T-cell (primary cell): ENCODE results near the gene ZNF689. TPM values are rescaled to one million over a fixed set of nuclear protein-coding genes. Genes with fewer than 3 reads are reported as not detected.

Experiments used
- ATAC-seq, 4 experiments: fragments of 200-7000 bp in 3 of 4; fragments of 150-1000 bp in 1 of 4; cut with Tn5 transposase; replicated peaks in 1 of 4; 1 replicate in 3 of 4; 2 replicates in 1 of 4; pipeline ENCODE4 v1.10.0; 2021; ENCODE audit warnings: moderate library complexity in 3 of 4, mild to moderate bottlenecking in 2 of 4, moderate number of reproducible peaks in 1 of 4
- CTCF ChIA-PET, 2 donors: fragments of 300-600 bp; sonication (Branson Sonifier 250); formaldehyde crosslinking; loops; one replicate each; lab custom pipeline; 2022; ENCODE audit warnings: antibody characterized with exemption in 2 of 2; lab: Charles Lee
- POLR2A ChIA-PET, 2 donors: fragments of 300-600 bp; sonication (Branson Sonifier 250); formaldehyde crosslinking; loops; one replicate each; lab custom pipeline; 2022; ENCODE audit warnings: antibody characterized with exemption in 2 of 2; lab: Charles Lee
- DNase-seq, 35 experiments: peaks; one replicate each; pipeline versions ENCODE4 v3.0.0 to v3.0.0-alpha.2; 2013 to 2023
- H3K27ac ChIP-seq: one replicate; pipeline ENCODE4 v1.5.1; 2013; ENCODE audit warnings: low read length
- H3K27me3 ChIP-seq, 2 experiments: replicated peaks in 1 of 2; 1 replicate in 1 of 2; 2 replicates in 1 of 2; pipeline versions ENCODE4 v1.6.1 to v1.7.0; 2013; ENCODE audit warnings: low read length in 1 of 2, mixed read lengths in 1 of 2; ENCODE audit not compliant: control insufficient read depth in 2 of 2, insufficient read depth in 2 of 2; ENCODE audit errors: extremely low read depth in 1 of 2
- H3K36me3 ChIP-seq, 2 donors: 1 replicate in 1 of 2; 2 replicates in 1 of 2; pipeline versions ENCODE4 v1.6.1 to v1.7.0; 2013; ENCODE audit warnings: low read length in 1 of 2; ENCODE audit not compliant: control insufficient read depth in 2 of 2, insufficient read depth in 1 of 2; ENCODE audit errors: extremely low read depth in 1 of 2
- H3K4me1 ChIP-seq, 2 experiments: 1 replicate in 1 of 2; 2 replicates in 1 of 2; pipeline versions ENCODE4 v1.6.1 to v1.7.0; 2013; ENCODE audit warnings: low read length in 2 of 2, mixed read lengths in 1 of 2; ENCODE audit not compliant: insufficient read depth in 2 of 2, control insufficient read depth in 1 of 2; ENCODE audit errors: extremely low read depth in 1 of 2
- H3K4me3 ChIP-seq, 2 donors: 1 replicate in 1 of 2; 2 replicates in 1 of 2; pipeline versions ENCODE4 v1.5.1 to v1.7.0; 2013; ENCODE audit warnings: mild to moderate bottlenecking in 2 of 2, low read length in 1 of 2, moderate library complexity in 1 of 2; ENCODE audit not compliant: control insufficient read depth in 1 of 2; ENCODE audit errors: extremely low read depth in 1 of 2
- H3K9me3 ChIP-seq: 2 replicates; pipeline ENCODE4 v1.7.0; 2013
- H3K27ac Mint-ChIP-seq, 2 donors: one replicate each; pipeline ENCODE4 v1.8.0; 2020 to 2021; ENCODE audit warnings: mild to moderate bottlenecking in 2 of 2, mixed read lengths in 2 of 2
- H3K27me3 Mint-ChIP-seq, 2 donors: one replicate each; pipeline ENCODE4 v1.8.0; 2021 to 2022; ENCODE audit warnings: mixed read lengths in 2 of 2
- H3K36me3 Mint-ChIP-seq: one replicate; pipeline ENCODE4 v1.8.0; 2021; ENCODE audit warnings: mixed read lengths
- H3K4me1 Mint-ChIP-seq, 3 donors: one replicate each; pipeline ENCODE4 v1.8.0; 2020 to 2022; ENCODE audit warnings: mixed read lengths in 3 of 3, mild to moderate bottlenecking in 1 of 3
- H3K4me3 Mint-ChIP-seq, 3 donors: one replicate each; pipeline ENCODE4 v1.8.0; 2020 to 2022; ENCODE audit warnings: mild to moderate bottlenecking in 3 of 3, mixed read lengths in 3 of 3, moderate library complexity in 3 of 3
- H3K9me3 Mint-ChIP-seq, 3 donors: one replicate each; pipeline ENCODE4 v1.8.0; 2020 to 2022; ENCODE audit warnings: mixed read lengths in 3 of 3
- WGBS: methylation state at CpG from one replicate; pipeline ENCODE4 v1.1.5; 2013; ENCODE audit warnings: missing lambda C conversion rate; ENCODE audit not compliant: insufficient coverage; 5-methylcytosine and 5-hydroxymethylcytosine counted together
- total RNA-seq, 35 experiments: library from RNA in 6 of 35; stranded (reverse) in 6 of 35; fragments of 120-200 nt in 1 of 35; gene quantifications; one replicate each; pipeline versions ENCODE4 v1.2.1 to v1.2.4 and lab custom pipeline; 2013 to 2026

ZNF689 gene
- total RNA-seq, 5 donors from 2014 or later (not counting 1 experiment from before 2014, with no cell fraction given) = 11.0 to 13.7 (median 12.4) TPM

DNA sequence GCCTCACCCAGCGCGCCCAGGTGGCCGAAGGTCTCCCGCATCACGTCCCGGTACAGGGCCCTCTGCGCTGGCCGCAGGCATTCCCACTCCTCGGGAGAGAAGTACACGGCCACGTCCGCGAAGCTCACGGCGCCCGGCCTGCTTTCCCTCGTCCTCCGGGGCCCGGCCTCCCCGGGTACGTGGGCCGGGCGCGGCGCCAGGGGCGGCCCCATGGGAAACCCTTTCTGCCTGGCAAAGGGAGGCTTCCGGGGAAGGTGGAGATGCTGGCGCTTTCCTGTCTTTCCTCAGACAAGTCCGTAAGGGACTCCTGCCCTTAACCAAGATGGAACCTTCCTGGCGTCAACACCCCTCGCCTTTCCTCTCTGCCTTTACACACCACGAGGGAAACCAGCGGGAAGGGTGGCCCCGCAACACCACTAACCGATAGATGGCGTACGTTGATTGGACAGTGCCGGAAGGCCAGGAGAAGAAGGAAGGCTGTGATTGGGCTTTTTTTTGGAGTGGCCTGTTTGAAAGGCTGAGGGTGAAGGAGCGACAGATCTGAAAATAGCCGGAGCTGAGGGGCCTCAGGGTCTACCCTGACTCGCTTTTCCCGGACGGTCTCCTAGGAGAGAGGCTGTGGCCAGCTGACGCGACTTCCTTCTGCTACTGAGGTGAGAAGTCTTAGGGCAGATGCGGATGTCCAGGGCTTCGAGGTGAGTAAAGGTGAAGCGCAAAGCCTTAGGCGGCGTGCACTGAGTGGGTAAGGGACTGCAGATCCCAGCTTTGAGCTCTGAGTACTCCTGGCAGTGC is 24.6 kb downstream of the ZNF689 start, which contains the start of gene ZNF785:
ZNF785 (minus strand) TSS at position 298 of the 792 bp plus-strand sequence; CDS start at position 212, 86 bp downstream.
- H3K27me3 ChIP-seq = no peaks in the 10 kb centered on the region
- no peaks in the 10 kb centered on the region for H3K9me3 ChIP-seq
- Mint-ChIP-seq H3K4me1 (peaks cover 17 to 29% (median 25%) of the 10 kb centered on the region in 3 donors), H3K36me3 (peaks cover 12% of the 10 kb centered on the region), H3K9me3 (no peaks in the 10 kb centered on the region), H3K27me3 (no peaks in the 10 kb centered on the region), H3K27ac (peak within 1 kb of the TSS; percentile 88 to 91), H3K4me3 (peak within 1 kb of the TSS; percentile 78 to 88 (median 88))
- POLR2A ChIA-PET = interaction anchor here (0.6 to 1.0 kb wide), 2 partner anchors 22 to 52 kb away, joined by 4 read pairs; no protein-coding TSS in a partner anchor
- H3K36me3 ChIP-seq = peaks cover 9 to 17% of the 10 kb centered on the region in 2 donors
- WGBS = 1% methylated on average over 37 of the region's 50 CpGs
- peaks cover 6 to 21% of the 10 kb centered on the region in 2 experiments for H3K4me1 ChIP-seq
- H3K4me3 ChIP-seq = peak within 1 kb of the TSS; percentile 63 to 68
- DNase-seq (peak; percentile 78 to 97 (median 90)), ATAC-seq (peak; percentile 98 to 99 (median 99))
- peak within 1 kb of the TSS; percentile 62 for H3K27ac ChIP-seq
- CTCF ChIA-PET = interaction anchor here (0.9 to 1.4 kb wide), 4 partner anchors 12 to 156 kb away, joined by 3 to 7 read pairs (median 4); partner anchors contain the start of genes DCTPP1 (in 1 of the 2) and ZNF747 (in 1 of the 2)

DNA sequence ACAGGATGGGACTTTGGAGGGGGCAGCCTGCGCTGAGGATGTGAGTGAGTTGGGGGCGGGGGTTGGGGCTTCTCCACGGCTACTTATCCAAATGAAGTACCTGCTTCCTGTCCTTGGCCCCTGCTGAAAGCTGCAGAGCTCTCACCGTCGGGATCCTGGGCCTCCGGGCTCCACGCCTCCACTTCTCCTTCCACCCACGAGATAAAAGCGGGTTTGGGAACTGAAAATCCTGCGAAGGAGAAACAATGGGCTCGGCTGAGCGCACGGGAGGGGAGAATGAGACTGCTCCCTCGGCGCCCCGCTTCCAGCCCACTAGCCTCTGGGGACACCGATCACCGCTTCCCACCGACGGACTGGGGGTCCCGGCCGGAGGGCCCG is 25.2 kb downstream of the ZNF689 start:
- DNase-seq (peak in 3 of 35 experiments; percentile 4 to 26 (median 8)), ATAC-seq (peak; percentile 14 to 36 (median 28))
- Histone ChIP-seq H3K4me3 (peak overlapping the region; percentile 63 to 68), H3K27me3 (no peaks in the 10 kb centered on the region), H3K27ac (peak overlapping the region; percentile 62), H3K9me3 (no peaks in the 10 kb centered on the region), H3K36me3 (peaks cover 9 to 17% of the 10 kb centered on the region in 2 donors), H3K4me1 (peaks cover 6 to 21% of the 10 kb centered on the region in 2 experiments)
- Mint-ChIP-seq H3K4me1 (peaks cover 17 to 29% (median 25%) of the 10 kb centered on the region in 3 donors), H3K36me3 (peaks cover 12% of the 10 kb centered on the region), H3K27ac (peak overlapping the region; percentile 68 to 87), H3K27me3 (no peaks in the 10 kb centered on the region), H3K4me3 (peak overlapping the region; percentile 78 to 88 (median 88)), H3K9me3 (no peaks in the 10 kb centered on the region)
- ChIA-PET POLR2A (interaction anchor here in 1 of 2 donors (0.6 kb wide), 1 partner anchor 97 kb away, joined by 6 read pairs; no protein-coding TSS in a partner anchor), CTCF (interaction anchor here in 1 of 2 donors (0.7 to 1.4 kb wide), 3 partner anchors 44 to 155 kb away, joined by 3 to 7 read pairs (median 3); partner anchors contain the start of gene DCTPP1)
- WGBS = 13% methylated on average over 19 of the region's 23 CpGs

DNA sequence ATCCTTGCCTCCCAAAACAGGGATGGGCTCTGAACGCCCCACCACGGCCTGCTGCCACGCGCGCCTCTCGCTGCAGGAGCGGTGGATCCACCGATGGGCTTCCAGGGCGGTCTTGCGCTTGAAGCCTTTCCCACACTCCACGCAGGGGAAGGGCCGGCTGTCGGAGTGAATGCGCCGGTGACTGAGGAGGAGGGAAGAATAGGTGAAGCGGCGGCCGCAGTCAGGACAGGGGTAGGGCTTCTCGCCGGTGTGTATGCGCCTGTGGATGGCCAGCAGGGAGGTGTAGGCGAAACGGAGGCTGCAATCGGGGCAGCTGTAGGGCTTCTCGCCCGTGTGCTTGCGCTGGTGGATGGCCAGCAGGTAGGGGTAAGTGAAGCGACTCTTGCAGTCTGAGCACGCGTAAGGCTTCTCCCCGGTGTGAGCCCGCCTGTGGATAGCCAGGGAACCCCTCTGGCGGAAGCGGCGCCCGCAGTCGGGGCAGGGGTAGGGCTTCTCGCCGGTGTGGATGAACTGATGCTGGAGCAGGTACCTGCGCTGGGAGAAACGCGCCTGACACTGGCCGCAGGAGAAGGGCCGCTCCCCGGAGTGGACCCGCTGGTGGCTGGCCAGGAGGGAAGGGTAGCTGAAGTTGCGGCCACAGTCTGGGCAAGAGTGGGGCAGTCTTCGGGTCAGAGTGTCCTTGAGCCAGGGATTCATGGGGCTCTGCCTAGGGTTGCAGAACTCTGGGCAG is 27.4 kb downstream of the ZNF689 start:
- no peak overlapping the region for H3K27ac Mint-ChIP-seq
- Histone ChIP-seq H3K36me3 (peaks cover 9 to 17% of the 10 kb centered on the region in 2 donors), H3K27me3 (no peaks in the 10 kb centered on the region), H3K9me3 (no peaks in the 10 kb centered on the region), H3K27ac (no peak overlapping the region), H3K4me3 (no peak overlapping the region), H3K4me1 (peaks cover 6 to 21% of the 10 kb centered on the region in 2 experiments)
- H3K9me3 Mint-ChIP-seq = no peaks in the 10 kb centered on the region
- WGBS = 99% methylated on average over 36 of the region's 48 CpGs
- ChIA-PET CTCF (interaction anchor here in 1 of 2 donors (0.6 kb wide), 1 partner anchor 12 kb away, joined by 3 read pairs; no protein-coding TSS in a partner anchor), POLR2A (interaction anchor here in 1 of 2 donors (0.5 kb wide), 1 partner anchor 123 kb away, joined by 4 read pairs; no protein-coding TSS in a partner anchor)
- H3K4me1 Mint-ChIP-seq = peaks cover 17 to 27% (median 25%) of the 10 kb centered on the region in 3 donors
- ATAC-seq = no peak
- H3K36me3 Mint-ChIP-seq = peaks cover 12% of the 10 kb centered on the region
- no peak for DNase-seq
- H3K4me3 Mint-ChIP-seq = no peak overlapping the region
- no peaks in the 10 kb centered on the region for H3K27me3 Mint-ChIP-seq

DNA sequence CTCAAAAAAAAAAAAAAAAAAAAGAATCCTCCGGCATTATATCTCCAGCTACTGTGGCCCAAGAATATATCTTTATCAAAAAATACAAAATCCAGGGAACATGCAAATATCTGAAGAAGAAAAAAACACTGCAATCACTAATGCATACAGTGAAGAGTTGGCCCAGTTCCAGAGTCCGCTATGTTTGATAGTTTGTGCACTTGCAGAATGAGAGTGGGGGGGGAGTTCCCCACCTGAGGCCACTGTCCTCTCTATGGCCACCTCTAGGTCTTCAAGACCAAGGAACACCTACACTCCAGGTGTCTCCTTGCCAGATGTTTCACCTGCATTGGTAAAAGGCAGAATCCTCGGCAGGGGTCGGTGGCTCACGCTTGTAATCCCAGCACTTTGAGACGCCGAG is 28.7 kb downstream of the ZNF689 start:
- ChIA-PET CTCF (interaction anchor here in 1 of 2 donors (0.7 kb wide), 1 partner anchor 11 kb away, joined by 6 read pairs; no protein-coding TSS in a partner anchor), POLR2A (no interaction called here)
- Histone ChIP-seq H3K27ac (no peak overlapping the region), H3K4me1 (peaks cover 6 to 21% of the 10 kb centered on the region in 2 experiments), H3K9me3 (no peaks in the 10 kb centered on the region), H3K36me3 (peaks cover 9 to 17% of the 10 kb centered on the region in 2 donors), H3K4me3 (no peak overlapping the region), H3K27me3 (no peaks in the 10 kb centered on the region)
- no peak overlapping the region for H3K27ac Mint-ChIP-seq
- H3K36me3 Mint-ChIP-seq = peaks cover 12% of the 10 kb centered on the region
- ATAC-seq (no peak), DNase-seq (no peak)
- H3K4me1 Mint-ChIP-seq = peaks cover 17 to 22% (median 21%) of the 10 kb centered on the region in 3 donors
- no peaks in the 10 kb centered on the region for H3K9me3 Mint-ChIP-seq
- no peaks in the 10 kb centered on the region for H3K27me3 Mint-ChIP-seq
- WGBS = 98% methylated on average over 5 of the region's 7 CpGs
- H3K4me3 Mint-ChIP-seq = no peak overlapping the region

DNA sequence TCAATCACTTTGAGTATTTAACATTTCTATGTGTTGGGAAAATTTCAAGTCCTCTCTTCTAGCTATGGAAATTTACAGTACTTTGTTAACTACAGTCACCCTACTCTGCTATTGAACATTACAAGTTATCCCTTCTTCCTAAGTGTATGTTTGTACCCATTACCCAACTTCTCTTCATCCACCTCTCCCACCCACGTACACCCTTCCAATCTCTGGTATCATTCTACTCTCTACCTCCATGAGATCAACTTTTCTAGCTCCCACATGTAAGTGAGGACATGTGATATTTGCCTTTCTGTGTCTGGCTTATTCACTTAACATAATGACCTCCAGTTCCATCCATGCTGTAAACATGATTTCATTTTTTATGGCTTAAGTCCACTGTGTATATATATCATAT is 35.5 kb downstream of the ZNF689 start:
- no peak overlapping the region for H3K4me3 ChIP-seq
- H3K36me3 ChIP-seq = no peaks in the 10 kb centered on the region
- no CpG with 5 or more reads among the region's 1 CpG for WGBS
- Mint-ChIP-seq H3K27me3 (no peaks in the 10 kb centered on the region), H3K36me3 (no peaks in the 10 kb centered on the region), H3K4me3 (no peak overlapping the region), H3K9me3 (no peaks in the 10 kb centered on the region), H3K4me1 (peaks cover 12 to 27% (median 17%) of the 10 kb centered on the region in 3 donors), H3K27ac (no peak overlapping the region)
- ATAC-seq = no peak
- H3K27ac ChIP-seq = no peak overlapping the region
- no peak for DNase-seq
- ChIA-PET POLR2A (no interaction called here), CTCF (interaction anchor here in 1 of 2 donors (0.7 to 0.9 kb wide), 2 partner anchors 157 to 234 kb away, joined by 3 read pairs; no protein-coding TSS in a partner anchor)
- no peaks in the 10 kb centered on the region for H3K9me3 ChIP-seq
- H3K4me1 ChIP-seq = peaks cover 12 to 24% of the 10 kb centered on the region in 2 experiments
- no peaks in the 10 kb centered on the region for H3K27me3 ChIP-seq
